ENCODE data around the gene CDH4.

Gene CDH4

DNA sequence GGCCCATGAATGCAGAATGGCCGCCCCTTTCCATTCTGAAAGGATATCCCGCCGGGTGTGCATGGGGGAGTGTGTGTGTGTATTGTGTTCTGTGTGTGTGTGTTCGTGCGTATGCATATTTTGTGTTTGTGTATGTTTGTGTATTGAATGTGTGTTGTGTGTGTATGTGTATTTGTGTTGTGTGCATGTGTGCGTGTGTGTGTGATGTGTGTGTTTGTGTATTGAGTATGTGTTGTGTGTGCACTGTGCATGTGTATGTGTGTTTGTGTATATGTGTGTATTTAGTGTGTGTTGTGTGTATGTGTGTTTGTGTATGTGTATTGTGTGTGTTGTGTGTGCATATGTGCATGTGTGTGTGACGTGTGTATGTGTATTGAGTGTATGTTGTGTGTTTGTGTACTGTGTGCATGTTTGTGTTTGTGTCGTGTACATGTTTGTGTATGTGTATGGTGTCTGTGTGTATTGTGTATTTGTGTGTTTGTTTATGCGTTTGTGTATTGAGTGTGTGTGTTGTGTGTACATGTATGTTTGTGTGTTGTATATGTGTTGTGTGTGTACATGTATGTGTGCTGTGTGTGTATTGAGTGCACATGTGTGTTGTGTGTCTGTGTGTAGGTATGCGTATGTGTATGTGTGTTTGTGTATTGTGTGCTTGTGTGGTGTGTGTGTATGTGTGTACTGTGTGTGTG lies 587.3 kb downstream of the CDH4 start (continued):
- TF ChIP-seq, protein P1, sequence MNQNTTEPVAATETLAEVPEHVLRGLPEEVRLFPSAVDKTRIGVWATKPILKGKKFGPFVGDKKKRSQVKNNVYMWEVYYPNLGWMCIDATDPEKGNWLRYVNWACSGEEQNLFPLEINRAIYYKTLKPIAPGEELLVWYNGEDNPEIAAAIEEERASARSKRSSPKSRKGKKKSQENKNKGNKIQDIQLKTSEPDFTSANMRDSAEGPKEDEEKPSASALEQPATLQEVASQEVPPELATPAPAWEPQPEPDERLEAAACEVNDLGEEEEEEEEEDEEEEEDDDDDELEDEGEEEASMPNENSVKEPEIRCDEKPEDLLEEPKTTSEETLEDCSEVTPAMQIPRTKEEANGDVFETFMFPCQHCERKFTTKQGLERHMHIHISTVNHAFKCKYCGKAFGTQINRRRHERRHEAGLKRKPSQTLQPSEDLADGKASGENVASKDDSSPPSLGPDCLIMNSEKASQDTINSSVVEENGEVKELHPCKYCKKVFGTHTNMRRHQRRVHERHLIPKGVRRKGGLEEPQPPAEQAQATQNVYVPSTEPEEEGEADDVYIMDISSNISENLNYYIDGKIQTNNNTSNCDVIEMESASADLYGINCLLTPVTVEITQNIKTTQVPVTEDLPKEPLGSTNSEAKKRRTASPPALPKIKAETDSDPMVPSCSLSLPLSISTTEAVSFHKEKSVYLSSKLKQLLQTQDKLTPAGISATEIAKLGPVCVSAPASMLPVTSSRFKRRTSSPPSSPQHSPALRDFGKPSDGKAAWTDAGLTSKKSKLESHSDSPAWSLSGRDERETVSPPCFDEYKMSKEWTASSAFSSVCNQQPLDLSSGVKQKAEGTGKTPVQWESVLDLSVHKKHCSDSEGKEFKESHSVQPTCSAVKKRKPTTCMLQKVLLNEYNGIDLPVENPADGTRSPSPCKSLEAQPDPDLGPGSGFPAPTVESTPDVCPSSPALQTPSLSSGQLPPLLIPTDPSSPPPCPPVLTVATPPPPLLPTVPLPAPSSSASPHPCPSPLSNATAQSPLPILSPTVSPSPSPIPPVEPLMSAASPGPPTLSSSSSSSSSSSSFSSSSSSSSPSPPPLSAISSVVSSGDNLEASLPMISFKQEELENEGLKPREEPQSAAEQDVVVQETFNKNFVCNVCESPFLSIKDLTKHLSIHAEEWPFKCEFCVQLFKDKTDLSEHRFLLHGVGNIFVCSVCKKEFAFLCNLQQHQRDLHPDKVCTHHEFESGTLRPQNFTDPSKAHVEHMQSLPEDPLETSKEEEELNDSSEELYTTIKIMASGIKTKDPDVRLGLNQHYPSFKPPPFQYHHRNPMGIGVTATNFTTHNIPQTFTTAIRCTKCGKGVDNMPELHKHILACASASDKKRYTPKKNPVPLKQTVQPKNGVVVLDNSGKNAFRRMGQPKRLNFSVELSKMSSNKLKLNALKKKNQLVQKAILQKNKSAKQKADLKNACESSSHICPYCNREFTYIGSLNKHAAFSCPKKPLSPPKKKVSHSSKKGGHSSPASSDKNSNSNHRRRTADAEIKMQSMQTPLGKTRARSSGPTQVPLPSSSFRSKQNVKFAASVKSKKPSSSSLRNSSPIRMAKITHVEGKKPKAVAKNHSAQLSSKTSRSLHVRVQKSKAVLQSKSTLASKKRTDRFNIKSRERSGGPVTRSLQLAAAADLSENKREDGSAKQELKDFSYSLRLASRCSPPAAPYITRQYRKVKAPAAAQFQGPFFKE (tag by site-specific recombination; IDR thresholded peaks at IDR 0.05; ENCODE audit: borderline replicate concordance) = no peak
- TF ChIP-seq ZNF202 (tag by site-specific recombination; IDR thresholded peaks at IDR 0.05; ENCODE audit: borderline replicate concordance) (no peak), ZNF239 (tag by site-specific recombination; IDR thresholded peaks at IDR 0.05) (0 out of 2 replicates have a peak, but pooled peaks have one; percentile 78)

DNA sequence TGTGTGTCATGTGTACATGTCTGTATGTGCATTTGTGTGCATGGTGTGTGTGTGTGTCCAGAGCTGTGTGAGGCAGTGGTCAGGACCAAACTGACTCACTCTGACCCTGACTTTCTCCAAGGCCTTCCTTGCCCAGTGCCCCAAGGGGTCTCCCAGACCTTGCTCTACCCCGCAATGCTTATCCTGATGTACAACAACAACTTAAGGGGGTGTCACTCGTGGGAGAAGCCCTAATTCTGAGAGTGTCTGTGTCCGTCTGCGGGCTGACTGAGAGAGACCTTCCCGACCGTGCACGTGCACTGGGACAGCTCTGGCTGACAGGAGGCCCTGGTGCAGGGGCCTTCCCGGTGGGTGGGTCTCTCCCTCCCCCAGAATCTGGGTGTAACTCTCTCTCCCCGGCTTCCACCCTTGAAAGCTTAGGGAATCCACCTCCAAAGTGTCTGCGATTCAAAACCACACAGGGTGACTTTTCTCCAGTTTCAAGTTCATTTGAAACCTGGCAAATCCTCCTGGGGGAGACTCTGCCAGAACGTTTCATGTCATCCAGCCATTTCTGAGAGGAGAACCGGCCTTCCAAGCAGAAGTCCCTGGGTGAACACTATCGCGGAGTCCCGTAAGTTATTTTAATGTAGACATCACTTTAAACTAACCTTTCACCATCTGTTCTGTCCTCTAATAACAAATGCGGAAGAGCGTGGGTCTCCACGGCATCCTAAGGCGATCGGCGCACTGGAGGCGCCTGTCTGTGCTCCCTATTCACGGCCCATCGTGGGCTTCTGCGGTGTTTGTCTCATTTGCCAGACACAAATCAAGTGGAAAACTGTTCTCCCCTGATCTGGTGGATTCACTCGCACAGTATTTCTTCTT lies 588.1 kb downstream of the CDH4 start:
- H3K36me3 ChIP-seq (ENCODE audit: control insufficient read depth in 2 of 2, insufficient read depth in 1 of 2, low read length in 2 of 2) = no peaks in the 10 kb centered on the region
- no peak overlapping the region for H3K4me3 ChIP-seq (ENCODE audit: low read depth, low read length)
- H3K9me3 ChIP-seq (ENCODE audit: control insufficient read depth, insufficient read depth, low read depth, low read length) = no peaks in the 10 kb centered on the region
- POLR2A ChIA-PET = no interaction called here
- H3K27ac ChIP-seq (ENCODE audit: extremely low read depth, low read depth, low read length) = no peak overlapping the region
- no peaks in the 10 kb centered on the region; the same call in 1 of the 2 replicates for H3K4me1 ChIP-seq (ENCODE audit: control insufficient read depth, insufficient read depth, low read length)
- TF ChIP-seq, protein P2, sequence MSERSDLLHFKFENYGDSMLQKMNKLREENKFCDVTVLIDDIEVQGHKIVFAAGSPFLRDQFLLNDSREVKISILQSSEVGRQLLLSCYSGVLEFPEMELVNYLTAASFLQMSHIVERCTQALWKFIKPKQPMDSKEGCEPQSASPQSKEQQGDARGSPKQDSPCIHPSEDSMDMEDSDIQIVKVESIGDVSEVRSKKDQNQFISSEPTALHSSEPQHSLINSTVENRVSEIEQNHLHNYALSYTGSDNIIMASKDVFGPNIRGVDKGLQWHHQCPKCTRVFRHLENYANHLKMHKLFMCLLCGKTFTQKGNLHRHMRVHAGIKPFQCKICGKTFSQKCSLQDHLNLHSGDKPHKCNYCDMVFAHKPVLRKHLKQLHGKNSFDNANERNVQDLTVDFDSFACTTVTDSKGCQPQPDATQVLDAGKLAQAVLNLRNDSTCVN (tag by site-specific recombination; optimal IDR thresholded peaks at IDR 0.05) = peak; percentile 4
- TF ChIP-seq ZNF169 (tag by site-specific recombination; IDR thresholded peaks at IDR 0.05) (no peak), ZNF530 (tag by site-specific recombination; IDR thresholded peaks at IDR 0.05; ENCODE audit: low read depth) (no peak), ZNF692 (tag by site-specific recombination; IDR thresholded peaks at IDR 0.05) (no peak), ZNF350 (tag by site-specific recombination; IDR thresholded peaks at IDR 0.05) (no peak)
- CTCF ChIA-PET = no interaction called here

- POLR2A ChIA-PET = no interaction called here
- CTCF ChIA-PET = no interaction called here
- TF ChIP-seq ZNF398 (tag by site-specific recombination; IDR thresholded peaks at IDR 0.05) (no peak), BCL6B (tag by site-specific recombination; IDR thresholded peaks at IDR 0.05) (no peak), ZNF394 (tag by site-specific recombination; IDR thresholded peaks at IDR 0.05; ENCODE audit: borderline replicate concordance) (no peak), ZNF600 (tag by site-specific recombination; IDR thresholded peaks at IDR 0.05) (no peak), KLF16 (tag by site-specific recombination; IDR thresholded peaks at IDR 0.05) (no peak), ZFHX2 (tag by site-specific recombination; conservative IDR thresholded peaks at IDR 0.05) (no peak), ZNF629 (tag by site-specific recombination; IDR thresholded peaks at IDR 0.05) (no peak), ZSCAN30 (tag by site-specific recombination; IDR thresholded peaks at IDR 0.05) (no peak), ZNF585B (tag by site-specific recombination; IDR thresholded peaks at IDR 0.05) (no peak), ZNF558 (tag by site-specific recombination; IDR thresholded peaks at IDR 0.05) (no peak)
Observed at GRCh38 chr20:61840779-61841455, 588.9 kb downstream of the CDH4 start.

More at GRCh38 chr20:61840779-61841455, 588.9 kb downstream of the CDH4 start:
- no peaks in the 10 kb centered on the region; the same call in 1 of the 2 replicates for H3K4me1 ChIP-seq (ENCODE audit: control insufficient read depth, insufficient read depth, low read length)
- no peaks in the 10 kb centered on the region for H3K36me3 ChIP-seq (ENCODE audit: control insufficient read depth in 2 of 2, insufficient read depth in 1 of 2, low read length in 2 of 2)
- H3K27ac ChIP-seq (ENCODE audit: extremely low read depth, low read depth, low read length) = no peak overlapping the region
- H3K4me3 ChIP-seq (ENCODE audit: low read depth, low read length) = no peak overlapping the region
- no peaks in the 10 kb centered on the region for H3K9me3 ChIP-seq (ENCODE audit: control insufficient read depth, insufficient read depth, low read depth, low read length)
